Measurements from ENCODE around the gene FKBP1A. TPM values are rescaled to one million over a fixed set of nuclear protein-coding genes. Genes with fewer than 3 reads are reported as not detected.

The FKBP1A gene
- total RNA-seq, 1 donor from 2014 or later, result 187 TPM

- H3K9me3 Mint-ChIP-seq (ENCODE audit: unreplicated experiment), result no peaks in the 10 kb centered on the region
- no peak for TF ChIP-seq CTCF (IDR thresholded peaks at IDR 0.05)
- no peak overlapping the region for H3K4me3 Mint-ChIP-seq (ENCODE audit: unreplicated experiment)
- H3K36me3 Mint-ChIP-seq (ENCODE audit: unreplicated experiment), result no peaks in the 10 kb centered on the region
- no peak for DNase-seq (ENCODE audit: extremely low spot score, unreplicated experiment)
- H3K4me1 Mint-ChIP-seq (ENCODE audit: unreplicated experiment), result no peaks in the 10 kb centered on the region
- no peak overlapping the region for H3K27ac Mint-ChIP-seq (ENCODE audit: unreplicated experiment)
- H3K27me3 Mint-ChIP-seq (ENCODE audit: unreplicated experiment), result no peaks in the 10 kb centered on the region
Observed at GRCh38 chr20:1320902-1321653, 71.8 kb downstream of the FKBP1A start.

GRCh38 chr20:1320016-1320415 is 72.8 kb downstream of the FKBP1A start:
- no peak for TF ChIP-seq CTCF (IDR thresholded peaks at IDR 0.05)
- Mint-ChIP-seq H3K36me3 (ENCODE audit: unreplicated experiment) (no peaks in the 10 kb centered on the region), H3K4me3 (ENCODE audit: unreplicated experiment) (no peak overlapping the region), H3K4me1 (ENCODE audit: unreplicated experiment) (no peaks in the 10 kb centered on the region), H3K27ac (ENCODE audit: unreplicated experiment) (no peak overlapping the region), H3K27me3 (ENCODE audit: unreplicated experiment) (no peaks in the 10 kb centered on the region), H3K9me3 (ENCODE audit: unreplicated experiment) (no peaks in the 10 kb centered on the region)
- no peak for DNase-seq (ENCODE audit: extremely low spot score, unreplicated experiment)

GRCh38 chr20:1319462-1319861 is 73.4 kb downstream of the FKBP1A start:
- no peaks in the 10 kb centered on the region for H3K27me3 Mint-ChIP-seq (ENCODE audit: unreplicated experiment)
- no peaks in the 10 kb centered on the region for H3K4me1 Mint-ChIP-seq (ENCODE audit: unreplicated experiment)
- no peak overlapping the region for H3K4me3 Mint-ChIP-seq (ENCODE audit: unreplicated experiment)
- DNase-seq (ENCODE audit: extremely low spot score, unreplicated experiment), result no peak
- no peaks in the 10 kb centered on the region for H3K9me3 Mint-ChIP-seq (ENCODE audit: unreplicated experiment)
- H3K27ac Mint-ChIP-seq (ENCODE audit: unreplicated experiment), result no peak overlapping the region
- H3K36me3 Mint-ChIP-seq (ENCODE audit: unreplicated experiment), result no peaks in the 10 kb centered on the region
- TF ChIP-seq CTCF (IDR thresholded peaks at IDR 0.05), result no peak

- H3K36me3 Mint-ChIP-seq (ENCODE audit: unreplicated experiment), result no peaks in the 10 kb centered on the region
- no peaks in the 10 kb centered on the region for H3K4me1 Mint-ChIP-seq (ENCODE audit: unreplicated experiment)
- H3K27ac Mint-ChIP-seq (ENCODE audit: unreplicated experiment), result no peak overlapping the region
- DNase-seq (ENCODE audit: extremely low spot score, unreplicated experiment), result no peak
- H3K4me3 Mint-ChIP-seq (ENCODE audit: unreplicated experiment), result no peak overlapping the region
- TF ChIP-seq CTCF (IDR thresholded peaks at IDR 0.05), result no peak
- H3K27me3 Mint-ChIP-seq (ENCODE audit: unreplicated experiment), result no peaks in the 10 kb centered on the region
- H3K9me3 Mint-ChIP-seq (ENCODE audit: unreplicated experiment), result no peaks in the 10 kb centered on the region
Observed at GRCh38 chr20:1319051-1319450, 73.8 kb downstream of the FKBP1A start.

Other genes starting within 250 kb of the FKBP1A start
- gene TMEM74B, start 208.1 kb downstream of the FKBP1A start, total RNA-seq, result not detected in 2 replicates
- not detected in 2 replicates for gene C20orf202, start 189.6 kb downstream of the FKBP1A start, total RNA-seq
- gene RAD21L1, start 167.0 kb downstream of the FKBP1A start, total RNA-seq, result not detected in 2 replicates
- gene SNPH, start 126.8 kb downstream of the FKBP1A start, total RNA-seq, result 8.0 and 8.9 TPM in 2 replicates
- gene SDCBP2, start 63.9 kb downstream of the FKBP1A start, total RNA-seq, result 0.97 and 1.6 TPM in 2 replicates
- gene NSFL1C, start 73.8 kb upstream of the FKBP1A start, total RNA-seq, result 74.6 and 80.1 TPM in 2 replicates
- gene SIRPB2, start 98.4 kb upstream of the FKBP1A start, total RNA-seq, result not detected in 2 replicates
- not detected in 2 replicates for gene SIRPD, start 164.7 kb upstream of the FKBP1A start, total RNA-seq
- 1.1 TPM in 2 replicates for gene SIRPB1, start 227.0 kb upstream of the FKBP1A start, total RNA-seq